Measurements from ENCODE around the gene HTT.

Gene HTT

GRCh38 chr4:3253808-3254207, 179.3 kb downstream of the HTT start:
- no peak for DNase-seq

- DNase-seq, result no peak
These were observed 180.0 kb downstream of the HTT start for GRCh38 chr4:3254302-3255131.

GRCh38 chr4:3255611-3256186, 181.2 kb downstream of the HTT start:
- no peak for DNase-seq

GRCh38 chr4:3256230-3257102, 182.0 kb downstream of the HTT start:
- DNase-seq, result peak; percentile 22

GRCh38 chr4:3257103-3257555, 182.6 kb downstream of the HTT start:
- DNase-seq, result peak; percentile 93

- DNase-seq, result peak; percentile 88
These were observed 183.3 kb downstream of the HTT start for GRCh38 chr4:3257556-3258482.

- DNase-seq, result no peak
These were observed 187.1 kb downstream of the HTT start for GRCh38 chr4:3261411-3262207.

GRCh38 chr4:3262208-3263052, 187.9 kb downstream of the HTT start:
- DNase-seq, result no peak

GRCh38 chr4:3263053-3263875, 188.8 kb downstream of the HTT start:
- DNase-seq, result no peak

GRCh38 chr4:3263876-3264193, 189.4 kb downstream of the HTT start:
- no peak for DNase-seq

- no peak for DNase-seq
These were observed 191.6 kb downstream of the HTT start for GRCh38 chr4:3266076-3266475.

- peak; percentile 28 for DNase-seq
These were observed 193.3 kb downstream of the HTT start for GRCh38 chr4:3267576-3268394.

- DNase-seq, result peak; percentile 16
These were observed 194.1 kb downstream of the HTT start for GRCh38 chr4:3268395-3269104.

- no peak for DNase-seq
These were observed 194.8 kb downstream of the HTT start for GRCh38 chr4:3269105-3269927.

- DNase-seq, result no peak
These were observed 195.6 kb downstream of the HTT start for GRCh38 chr4:3269991-3270611.

- DNase-seq, result no peak
These were observed 196.7 kb downstream of the HTT start for GRCh38 chr4:3271131-3271530.

GRCh38 chr4:3276986-3277385, 202.5 kb downstream of the HTT start:
- DNase-seq, result no peak
